ENCODE results near the gene LINC00305.

DNA sequence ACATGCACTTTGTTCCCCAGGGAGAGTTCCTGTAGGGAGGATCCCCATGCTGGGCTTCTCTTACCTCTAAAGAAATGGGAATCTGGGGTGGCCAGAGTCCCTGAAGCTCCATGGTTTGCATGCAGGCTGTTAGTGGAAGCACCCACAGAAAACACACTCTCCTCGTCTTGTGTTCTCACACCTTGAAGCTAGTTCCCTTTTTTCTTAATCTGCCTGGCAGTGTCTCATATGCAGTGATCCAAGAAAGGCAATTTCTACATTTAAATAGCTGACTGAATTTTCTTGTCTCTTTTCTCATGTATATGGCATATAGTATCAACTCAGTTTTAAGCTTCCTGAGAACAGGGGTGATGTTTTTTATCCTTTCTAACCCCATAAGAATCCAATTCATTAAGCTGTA lies 65.0 kb downstream of the LINC00305 start:
- TF ChIP-seq, protein P1, sequence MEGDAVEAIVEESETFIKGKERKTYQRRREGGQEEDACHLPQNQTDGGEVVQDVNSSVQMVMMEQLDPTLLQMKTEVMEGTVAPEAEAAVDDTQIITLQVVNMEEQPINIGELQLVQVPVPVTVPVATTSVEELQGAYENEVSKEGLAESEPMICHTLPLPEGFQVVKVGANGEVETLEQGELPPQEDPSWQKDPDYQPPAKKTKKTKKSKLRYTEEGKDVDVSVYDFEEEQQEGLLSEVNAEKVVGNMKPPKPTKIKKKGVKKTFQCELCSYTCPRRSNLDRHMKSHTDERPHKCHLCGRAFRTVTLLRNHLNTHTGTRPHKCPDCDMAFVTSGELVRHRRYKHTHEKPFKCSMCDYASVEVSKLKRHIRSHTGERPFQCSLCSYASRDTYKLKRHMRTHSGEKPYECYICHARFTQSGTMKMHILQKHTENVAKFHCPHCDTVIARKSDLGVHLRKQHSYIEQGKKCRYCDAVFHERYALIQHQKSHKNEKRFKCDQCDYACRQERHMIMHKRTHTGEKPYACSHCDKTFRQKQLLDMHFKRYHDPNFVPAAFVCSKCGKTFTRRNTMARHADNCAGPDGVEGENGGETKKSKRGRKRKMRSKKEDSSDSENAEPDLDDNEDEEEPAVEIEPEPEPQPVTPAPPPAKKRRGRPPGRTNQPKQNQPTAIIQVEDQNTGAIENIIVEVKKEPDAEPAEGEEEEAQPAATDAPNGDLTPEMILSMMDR (IDR thresholded peaks at IDR 0.05) = no peak
- no peak for TF ChIP-seq POLR2A (IDR thresholded peaks at IDR 0.05)
